ENCODE results near the gene PPIL1.

PPIL1 gene

DNA sequence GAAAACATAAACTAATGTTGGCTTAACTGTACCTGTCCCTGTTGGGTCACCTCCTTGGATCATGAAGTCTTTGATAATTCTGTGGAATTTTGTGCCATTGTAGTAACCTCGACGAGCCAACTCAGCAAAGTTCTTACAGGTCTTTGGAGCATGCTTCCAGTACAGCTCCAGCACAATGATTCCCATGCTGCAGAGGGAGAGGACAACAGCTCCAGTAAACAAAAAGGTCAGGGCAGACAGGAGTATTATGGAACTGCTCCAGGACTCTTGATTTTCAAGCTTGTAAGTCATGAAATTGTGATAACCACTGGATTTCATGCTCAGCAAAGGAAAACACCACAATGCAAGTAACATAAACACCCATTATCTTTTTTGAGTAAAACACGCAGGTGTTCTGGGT is 2.9 kb downstream of the PPIL1 start:
- Histone ChIP-seq H3K4me1 (ENCODE audit: insufficient read depth, low read length, severe bottlenecking) (peaks cover 26% of the 10 kb centered on the region), H2AFZ (ENCODE audit: low read length) (no peak overlapping the region), H3K27me3 (ENCODE audit: insufficient read depth, low read length) (no peaks in the 10 kb centered on the region), H4K20me1 (ENCODE audit: insufficient read depth, low read length) (no peaks in the 10 kb centered on the region), H3K79me2 (ENCODE audit: insufficient read depth, low read length) (peaks cover 40% of the 10 kb centered on the region), H3K9me2 (ENCODE audit: low read depth, low read length) (no peaks in the 10 kb centered on the region), H3F3A (ENCODE audit: insufficient read depth, low read length) (no peaks in the 10 kb centered on the region), H3K4me2 (ENCODE audit: low read length) (no peak overlapping the region), H3K36me3 (ENCODE audit: insufficient read depth, low read length) (peaks cover 57% of the 10 kb centered on the region), H3K4me3 (ENCODE audit: low read depth, low read length, poor library complexity, severe bottlenecking) (no peak overlapping the region), H3K27ac (ENCODE audit: low read depth, low read length, poor library complexity, severe bottlenecking) (no peak overlapping the region), H3K9ac (ENCODE audit: low read length) (no peak overlapping the region), H3K9me3 (ENCODE audit: low read length) (no peaks in the 10 kb centered on the region)
- TF ChIP-seq EZH2 (IDR thresholded peaks at IDR 0.05; ENCODE audit: borderline replicate concordance, low read length), result no peak
- TF ChIP-seq, protein P1, sequence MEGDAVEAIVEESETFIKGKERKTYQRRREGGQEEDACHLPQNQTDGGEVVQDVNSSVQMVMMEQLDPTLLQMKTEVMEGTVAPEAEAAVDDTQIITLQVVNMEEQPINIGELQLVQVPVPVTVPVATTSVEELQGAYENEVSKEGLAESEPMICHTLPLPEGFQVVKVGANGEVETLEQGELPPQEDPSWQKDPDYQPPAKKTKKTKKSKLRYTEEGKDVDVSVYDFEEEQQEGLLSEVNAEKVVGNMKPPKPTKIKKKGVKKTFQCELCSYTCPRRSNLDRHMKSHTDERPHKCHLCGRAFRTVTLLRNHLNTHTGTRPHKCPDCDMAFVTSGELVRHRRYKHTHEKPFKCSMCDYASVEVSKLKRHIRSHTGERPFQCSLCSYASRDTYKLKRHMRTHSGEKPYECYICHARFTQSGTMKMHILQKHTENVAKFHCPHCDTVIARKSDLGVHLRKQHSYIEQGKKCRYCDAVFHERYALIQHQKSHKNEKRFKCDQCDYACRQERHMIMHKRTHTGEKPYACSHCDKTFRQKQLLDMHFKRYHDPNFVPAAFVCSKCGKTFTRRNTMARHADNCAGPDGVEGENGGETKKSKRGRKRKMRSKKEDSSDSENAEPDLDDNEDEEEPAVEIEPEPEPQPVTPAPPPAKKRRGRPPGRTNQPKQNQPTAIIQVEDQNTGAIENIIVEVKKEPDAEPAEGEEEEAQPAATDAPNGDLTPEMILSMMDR (IDR thresholded peaks at IDR 0.05; ENCODE audit: low read length), result no peak

DNA sequence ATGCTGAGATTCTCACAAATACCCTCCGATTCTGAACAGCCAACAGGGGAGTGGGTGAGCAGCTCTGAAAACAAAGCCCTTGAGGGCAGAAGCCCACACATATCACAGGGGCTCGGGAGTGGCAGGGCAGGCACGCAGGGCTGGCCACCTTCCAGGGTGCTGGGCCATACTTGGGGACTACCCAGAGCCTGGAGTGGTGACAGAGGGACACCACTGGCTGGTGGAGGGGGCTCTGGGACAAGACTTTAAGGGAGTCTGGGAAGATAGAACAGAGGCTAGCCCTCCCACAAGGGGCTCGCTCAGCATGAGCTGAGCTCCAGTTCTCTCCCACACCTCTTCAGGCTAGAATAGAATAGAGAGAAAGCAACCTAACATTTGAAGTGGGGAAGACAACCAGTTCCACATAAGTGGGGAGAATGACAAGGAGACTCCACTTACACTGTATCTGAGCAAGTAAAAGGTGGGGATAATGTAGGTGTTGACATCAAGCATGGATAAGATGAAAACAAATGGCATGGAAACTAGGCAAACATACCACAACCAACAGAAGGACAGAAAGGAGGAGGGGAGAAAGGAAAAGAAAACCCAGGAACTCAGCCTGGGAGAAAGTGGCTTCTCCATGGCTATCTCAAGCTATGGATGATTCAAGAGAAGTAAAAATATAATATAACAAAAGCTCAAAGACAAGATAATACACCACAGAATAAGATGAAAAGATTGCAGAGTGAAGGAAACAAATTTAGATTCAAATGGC is 7.0 kb downstream of the PPIL1 start:
- no peaks in the 10 kb centered on the region for H3F3A ChIP-seq (ENCODE audit: insufficient read depth, low read length)
- H4K20me1 ChIP-seq (ENCODE audit: insufficient read depth, low read length), result no peaks in the 10 kb centered on the region
- H3K9me2 ChIP-seq (ENCODE audit: low read depth, low read length), result no peaks in the 10 kb centered on the region
- no peak overlapping the region for H3K9ac ChIP-seq (ENCODE audit: low read length)
- no peaks in the 10 kb centered on the region for H3K9me3 ChIP-seq (ENCODE audit: low read length)
- no peak overlapping the region for H2AFZ ChIP-seq (ENCODE audit: low read length)
- H3K79me2 ChIP-seq (ENCODE audit: insufficient read depth, low read length), result peaks cover 42% of the 10 kb centered on the region
- no peak overlapping the region for H3K4me2 ChIP-seq (ENCODE audit: low read length)
- no peak overlapping the region for H3K27ac ChIP-seq (ENCODE audit: low read depth, low read length, poor library complexity, severe bottlenecking)
- H3K4me3 ChIP-seq (ENCODE audit: low read depth, low read length, poor library complexity, severe bottlenecking), result no peak overlapping the region
- peaks cover 91% of the 10 kb centered on the region for H3K36me3 ChIP-seq (ENCODE audit: insufficient read depth, low read length)
- no peaks in the 10 kb centered on the region for H3K27me3 ChIP-seq (ENCODE audit: insufficient read depth, low read length)
- H3K4me1 ChIP-seq (ENCODE audit: insufficient read depth, low read length, severe bottlenecking), result peaks cover 4% of the 10 kb centered on the region
- TF ChIP-seq, protein P1 (IDR thresholded peaks at IDR 0.05; ENCODE audit: low read length), result no peak
- no peak for TF ChIP-seq EZH2 (IDR thresholded peaks at IDR 0.05; ENCODE audit: borderline replicate concordance, low read length)

DNA sequence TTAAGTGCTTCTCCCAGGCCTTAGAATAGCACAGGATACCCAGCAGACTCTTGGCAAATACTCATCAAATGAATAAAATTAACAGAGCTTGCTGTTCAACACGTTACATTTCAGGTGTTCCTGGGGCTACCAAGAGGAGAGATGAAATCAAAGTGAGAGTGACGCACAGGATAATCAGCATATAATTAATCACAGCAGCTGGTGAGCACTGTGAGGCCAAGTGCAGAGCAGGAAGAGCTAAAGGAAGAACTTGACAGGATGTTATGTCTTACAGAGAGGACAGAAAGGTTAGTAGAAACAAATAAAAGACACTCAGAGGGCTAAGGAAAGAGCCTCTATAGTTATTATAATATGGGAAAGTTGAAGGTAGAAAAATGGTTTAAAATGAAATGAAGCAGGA is 8.8 kb downstream of the PPIL1 start:
- H3K4me3 ChIP-seq (ENCODE audit: low read depth, low read length, poor library complexity, severe bottlenecking), result no peak overlapping the region
- H3K4me1 ChIP-seq (ENCODE audit: insufficient read depth, low read length, severe bottlenecking), result no peaks in the 10 kb centered on the region
- no peaks in the 10 kb centered on the region for H3F3A ChIP-seq (ENCODE audit: insufficient read depth, low read length)
- H3K27ac ChIP-seq (ENCODE audit: low read depth, low read length, poor library complexity, severe bottlenecking), result no peak overlapping the region
- no peaks in the 10 kb centered on the region for H3K27me3 ChIP-seq (ENCODE audit: insufficient read depth, low read length)
- H3K79me2 ChIP-seq (ENCODE audit: insufficient read depth, low read length), result peaks cover 45% of the 10 kb centered on the region
- H2AFZ ChIP-seq (ENCODE audit: low read length), result no peak overlapping the region
- H3K36me3 ChIP-seq (ENCODE audit: insufficient read depth, low read length), result peaks cover 93% of the 10 kb centered on the region
- no peaks in the 10 kb centered on the region for H3K9me3 ChIP-seq (ENCODE audit: low read length)
- H3K9ac ChIP-seq (ENCODE audit: low read length), result no peak overlapping the region
- TF ChIP-seq EZH2 (IDR thresholded peaks at IDR 0.05; ENCODE audit: borderline replicate concordance, low read length), result no peak
- TF ChIP-seq, protein P1 (IDR thresholded peaks at IDR 0.05; ENCODE audit: low read length), result no peak
- H3K4me2 ChIP-seq (ENCODE audit: low read length), result no peak overlapping the region
- H4K20me1 ChIP-seq (ENCODE audit: insufficient read depth, low read length), result no peaks in the 10 kb centered on the region
- H3K9me2 ChIP-seq (ENCODE audit: low read depth, low read length), result no peaks in the 10 kb centered on the region
